ENCODE measurements around the gene PGPEP1. TPM values are rescaled to one million over a fixed set of nuclear protein-coding genes. Genes with fewer than 3 reads are reported as not detected.

PGPEP1 gene, protein sequence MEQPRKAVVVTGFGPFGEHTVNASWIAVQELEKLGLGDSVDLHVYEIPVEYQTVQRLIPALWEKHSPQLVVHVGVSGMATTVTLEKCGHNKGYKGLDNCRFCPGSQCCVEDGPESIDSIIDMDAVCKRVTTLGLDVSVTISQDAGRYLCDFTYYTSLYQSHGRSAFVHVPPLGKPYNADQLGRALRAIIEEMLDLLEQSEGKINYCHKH
- 10 to 100 TPM; 38.3 to 47.2 TPM for total RNA-seq

DNA sequence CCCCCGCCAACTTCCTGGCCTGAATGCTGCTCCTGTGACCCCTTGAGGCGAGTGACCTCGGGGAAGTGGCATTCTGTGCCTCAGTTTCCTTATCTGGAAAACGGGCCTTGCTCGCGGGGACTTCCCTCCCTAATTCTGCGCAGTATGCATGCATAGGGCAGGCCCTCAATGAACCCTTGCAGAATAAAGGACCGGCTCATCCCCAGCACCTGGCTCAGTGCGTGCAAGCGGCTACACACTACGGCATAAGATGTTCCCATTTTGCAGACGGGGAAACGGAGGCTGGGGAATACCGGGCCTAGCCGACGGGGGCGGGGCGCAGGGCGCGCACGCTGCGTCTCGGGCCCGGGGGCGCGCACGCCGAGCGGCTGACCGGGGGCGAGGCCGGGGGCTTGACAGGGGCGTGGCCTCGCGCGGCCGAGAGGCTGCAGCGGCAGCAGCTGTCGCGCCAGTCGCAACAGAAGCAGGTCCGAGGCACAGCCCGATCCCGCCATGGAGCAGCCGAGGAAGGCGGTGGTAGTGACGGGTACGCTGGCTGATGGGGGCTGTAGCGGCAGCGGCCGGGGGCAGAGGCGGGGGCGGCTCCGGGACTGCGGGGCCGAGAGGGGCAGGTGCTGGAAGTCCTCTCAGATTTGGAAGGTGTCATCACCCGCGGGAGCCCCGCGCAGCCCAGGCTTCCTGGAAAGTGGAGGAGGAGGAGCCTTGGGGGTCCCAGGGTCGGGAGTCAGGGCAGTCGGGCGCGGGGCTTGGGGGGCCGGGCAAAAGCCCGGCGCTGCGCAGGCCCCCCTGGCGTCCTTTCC lies at the start of gene PGPEP1:
Gene PGPEP1, plus strand, starts transcription at position 409 of the 800 bp plus-strand sequence. Its CDS starts 84 bp downstream, at position 493.
- peaks cover 0 to 5% of the 10 kb centered on the region in 2 donors for H3K36me3 Mint-ChIP-seq
- DNase-seq (ENCODE audit: low spot score in 2 of 2) (peak; percentile 81 to 83), ATAC-seq (peak; percentile 73 to 74)
- no peaks in the 10 kb centered on the region for H3K9me3 Mint-ChIP-seq
- H3K27ac Mint-ChIP-seq: peak within 1 kb of the TSS; percentile 41 to 81

DNA sequence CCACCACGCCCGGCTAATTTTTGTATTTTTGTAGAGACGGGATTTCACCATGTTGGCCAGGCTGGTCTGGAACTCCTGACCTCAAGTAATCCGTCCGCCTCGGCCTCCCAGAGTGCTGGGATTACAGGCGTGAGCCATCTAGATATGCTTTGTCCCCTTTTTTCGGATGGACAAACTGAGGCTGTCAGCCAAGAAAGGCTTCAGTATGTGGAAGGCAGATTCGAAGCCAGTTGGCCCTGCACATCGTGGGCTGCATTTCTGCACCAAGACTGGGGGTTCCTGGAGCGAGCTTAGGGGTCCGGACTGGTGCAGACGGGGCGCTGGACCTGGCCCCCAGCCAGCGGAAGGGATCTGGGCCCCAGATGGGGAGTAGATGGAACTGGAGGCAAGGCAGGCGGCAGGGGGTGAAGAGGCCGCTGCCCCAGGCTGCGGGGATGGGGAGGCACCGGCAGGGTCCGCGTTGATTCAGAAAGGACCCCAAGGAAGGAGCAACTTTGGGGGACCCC lies 49.3 kb upstream of the PGPEP1 start:
- peaks cover 3 to 5% of the 10 kb centered on the region in 2 donors for H3K9me3 Mint-ChIP-seq
- peaks cover 9 to 12% of the 10 kb centered on the region in 2 donors for H3K36me3 Mint-ChIP-seq
- H3K27ac Mint-ChIP-seq: peak overlapping the region; percentile 94 to 98
- ATAC-seq: no peak
- DNase-seq (ENCODE audit: low spot score in 2 of 2): no peak

DNA sequence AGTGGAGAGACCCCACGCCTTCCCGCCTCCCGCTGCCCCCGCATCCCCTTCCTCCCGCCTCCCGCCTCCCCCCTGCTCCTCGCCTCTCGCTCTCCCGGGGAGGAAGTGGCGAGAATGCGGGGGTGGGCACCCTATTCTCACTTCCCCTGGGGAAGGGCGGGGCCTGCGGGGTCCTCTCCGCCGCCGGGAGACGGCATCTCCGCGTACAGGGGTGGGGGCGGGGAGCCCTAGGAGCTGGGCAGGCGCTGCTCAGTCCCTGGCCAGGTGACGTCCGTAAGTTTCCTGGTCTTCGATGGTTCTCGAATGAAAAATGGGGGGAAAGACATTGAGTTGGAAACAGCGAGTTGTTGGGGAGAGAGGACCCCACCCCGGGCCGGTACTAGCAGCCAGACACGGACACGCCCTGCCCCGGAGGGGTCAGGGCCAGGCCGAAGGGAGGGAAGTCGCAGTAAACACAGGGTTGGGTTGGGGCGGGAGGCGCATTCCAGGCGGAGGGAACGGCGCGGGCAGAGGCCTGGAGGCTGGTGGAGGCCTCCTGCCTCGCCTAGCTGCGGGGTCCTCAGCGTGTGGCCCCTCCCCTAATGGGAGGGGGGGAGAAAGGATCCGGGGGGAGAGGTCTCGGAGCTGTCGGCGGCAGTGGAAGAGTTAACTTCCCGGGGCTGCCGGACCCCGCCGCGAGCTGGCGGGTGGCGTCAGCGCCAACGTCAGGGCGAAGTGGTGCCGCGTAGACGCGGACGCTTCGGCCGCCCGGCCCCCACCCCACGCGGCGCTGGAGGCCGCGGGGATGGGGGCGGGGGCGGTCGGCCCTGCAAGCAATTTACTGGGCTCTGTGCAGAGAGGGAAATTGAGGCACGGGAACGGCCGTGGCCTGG lies 48.6 kb upstream of the PGPEP1 start:
- peaks cover 7 to 11% of the 10 kb centered on the region in 2 donors for H3K9me3 Mint-ChIP-seq
- H3K27ac Mint-ChIP-seq: peak overlapping the region; percentile 97 to 98
- peaks cover 11 to 12% of the 10 kb centered on the region in 2 donors for H3K36me3 Mint-ChIP-seq
- peak; percentile 79 to 88 for DNase-seq (ENCODE audit: low spot score in 2 of 2)
- ATAC-seq: peak; percentile 10 to 46

DNA sequence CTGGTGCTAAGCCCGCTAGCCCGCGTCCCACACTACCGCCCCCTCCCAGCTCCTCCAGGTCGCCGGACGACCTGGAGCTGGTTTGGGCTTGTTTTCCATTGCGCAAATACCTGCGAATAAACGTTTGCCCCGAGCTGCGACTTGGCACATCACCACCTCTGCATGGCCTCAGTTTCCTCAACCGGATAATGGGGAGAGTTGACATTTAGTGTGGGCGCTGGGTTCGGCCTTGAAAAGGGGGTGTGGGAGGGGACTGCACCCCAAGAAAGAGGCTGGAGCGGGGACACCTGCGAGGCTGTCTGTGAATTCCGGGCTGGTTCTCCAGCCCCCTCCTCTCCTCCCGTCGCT lies 48.0 kb upstream of the PGPEP1 start:
- no peak for ATAC-seq
- peak overlapping the region in 1 of 2 donors; percentile 98 for H3K27ac Mint-ChIP-seq

DNA sequence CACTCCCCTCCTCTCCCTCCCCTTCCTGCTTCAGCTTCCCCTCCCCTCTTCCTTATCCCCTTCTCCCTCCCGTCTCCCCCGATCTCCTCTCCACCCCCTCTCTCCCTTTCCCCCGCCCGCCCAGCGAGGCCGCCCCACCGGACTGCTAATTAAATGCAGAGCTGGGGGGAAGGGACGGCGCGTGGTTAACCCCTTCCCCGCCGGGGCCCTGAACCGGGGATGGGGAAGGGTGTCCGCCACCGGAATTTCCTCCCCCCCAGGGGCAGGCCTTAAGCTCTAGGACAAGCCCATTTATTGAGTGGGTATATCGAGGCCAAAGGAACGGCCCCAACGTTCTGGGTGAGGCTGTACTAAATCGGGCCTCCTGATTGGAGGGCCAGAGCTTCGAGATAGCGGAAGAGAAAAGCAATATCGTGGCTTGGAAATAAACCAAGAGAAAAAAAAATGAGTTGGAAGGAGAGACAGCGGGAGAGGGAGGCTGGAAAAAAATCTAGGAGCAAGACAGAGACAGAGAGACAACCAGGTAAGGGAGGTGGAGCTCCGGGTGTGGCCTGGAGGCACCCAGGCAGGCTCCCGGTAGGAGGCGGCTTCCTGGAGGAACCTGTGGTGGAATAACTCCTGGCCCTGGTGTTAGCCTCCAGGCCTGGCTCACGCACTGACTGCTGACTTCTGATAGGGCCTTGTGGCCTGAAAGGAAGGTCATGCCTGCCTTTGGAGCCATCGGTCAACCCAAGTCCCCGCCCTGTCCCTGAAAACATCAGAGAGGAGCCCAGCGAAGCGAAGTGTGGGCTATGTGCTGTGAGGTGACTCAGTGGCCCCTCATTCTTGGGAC lies 47.4 kb upstream of the PGPEP1 start:
- ATAC-seq: peak; percentile 18 to 46
- H3K9me3 Mint-ChIP-seq: peaks cover 7 to 11% of the 10 kb centered on the region in 2 donors

More for the DNA sequence above, 48.0 kb upstream of the PGPEP1 start:
- Mint-ChIP-seq H3K9me3 (peaks cover 7 to 11% of the 10 kb centered on the region in 2 donors), H3K36me3 (peaks cover 11 to 12% of the 10 kb centered on the region in 2 donors)
- peak; percentile 27 to 77 for DNase-seq (ENCODE audit: low spot score in 2 of 2)

DNA sequence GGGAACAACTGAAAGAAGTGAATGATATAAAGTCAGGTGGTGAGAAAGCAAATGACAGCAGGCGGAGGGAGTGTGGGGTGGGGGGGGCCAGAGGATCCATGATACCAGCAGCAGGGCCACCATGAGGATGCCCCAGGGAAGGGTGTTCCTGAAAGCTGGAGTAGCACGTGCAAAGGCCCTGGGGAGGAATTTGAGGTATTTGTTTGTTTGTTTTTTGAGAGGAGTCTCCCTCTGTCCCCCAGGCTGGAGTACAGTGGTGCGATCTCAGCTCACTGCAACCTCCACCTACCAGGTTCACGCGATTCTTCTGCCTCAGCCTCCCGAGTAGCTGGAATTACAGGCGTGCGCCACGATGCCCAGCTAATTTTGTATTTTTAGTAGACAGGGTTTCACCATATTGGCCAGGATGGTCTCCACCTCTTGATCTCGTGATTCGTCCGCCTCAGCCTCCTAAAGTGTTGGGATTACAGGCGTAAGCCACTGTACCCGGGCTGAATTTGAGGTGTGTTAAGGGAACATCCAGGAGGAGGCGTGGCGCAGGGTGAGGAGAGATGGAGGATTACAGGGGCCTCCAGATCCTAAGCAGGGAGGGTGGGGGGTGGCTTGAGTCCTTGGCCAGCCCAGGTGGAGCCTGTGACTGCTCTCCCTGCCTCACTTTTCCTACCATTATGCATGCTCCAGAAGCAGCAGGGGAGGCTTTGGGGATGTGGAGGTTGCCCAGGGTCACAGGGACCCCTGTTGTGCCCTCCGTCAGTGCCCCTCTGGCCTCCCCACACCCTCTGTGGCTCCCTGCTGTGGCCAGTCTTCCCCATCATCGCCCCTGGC lies 46.5 kb upstream of the PGPEP1 start:
- peak overlapping the region; percentile 97 to 98 for H3K27ac Mint-ChIP-seq
- DNase-seq (ENCODE audit: low spot score in 2 of 2) (no peak), ATAC-seq (no peak)
- H3K36me3 Mint-ChIP-seq: peaks cover 11 to 12% of the 10 kb centered on the region in 2 donors
- peaks cover 7 to 11% of the 10 kb centered on the region in 2 donors for H3K9me3 Mint-ChIP-seq

More for the DNA sequence above, 47.4 kb upstream of the PGPEP1 start:
- Mint-ChIP-seq H3K27ac (peak overlapping the region; percentile 84 to 98), H3K36me3 (peaks cover 11 to 12% of the 10 kb centered on the region in 2 donors)
- peak; percentile 58 to 83 for DNase-seq (ENCODE audit: low spot score in 2 of 2)

DNA sequence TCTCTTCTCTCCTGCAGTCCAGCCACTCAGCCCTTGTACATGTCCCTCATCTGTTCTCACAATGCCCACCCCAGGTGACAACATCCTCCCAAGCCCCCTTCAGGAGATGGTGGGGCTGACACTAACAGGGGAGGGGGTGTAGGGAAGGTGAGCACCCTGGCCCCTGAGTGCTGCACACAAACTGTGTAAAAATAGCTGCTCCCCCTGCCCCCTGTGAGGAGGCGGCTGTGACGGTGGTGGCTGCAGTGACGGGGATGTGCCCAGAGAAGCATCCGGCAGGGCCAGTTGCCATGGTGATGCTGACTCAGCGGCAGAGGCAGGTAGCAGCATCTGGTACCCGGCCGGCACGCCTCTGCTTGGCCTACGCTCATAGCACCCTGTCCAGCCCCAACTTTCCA lies 45.9 kb upstream of the PGPEP1 start:
- DNase-seq (ENCODE audit: low spot score in 2 of 2) (peak; percentile 90 to 92), ATAC-seq (peak; percentile 46 to 48)
- Mint-ChIP-seq H3K27ac (peak overlapping the region; percentile 97 to 98), H3K36me3 (peaks cover 11 to 12% of the 10 kb centered on the region in 2 donors), H3K9me3 (peaks cover 7 to 11% of the 10 kb centered on the region in 2 donors)

DNA sequence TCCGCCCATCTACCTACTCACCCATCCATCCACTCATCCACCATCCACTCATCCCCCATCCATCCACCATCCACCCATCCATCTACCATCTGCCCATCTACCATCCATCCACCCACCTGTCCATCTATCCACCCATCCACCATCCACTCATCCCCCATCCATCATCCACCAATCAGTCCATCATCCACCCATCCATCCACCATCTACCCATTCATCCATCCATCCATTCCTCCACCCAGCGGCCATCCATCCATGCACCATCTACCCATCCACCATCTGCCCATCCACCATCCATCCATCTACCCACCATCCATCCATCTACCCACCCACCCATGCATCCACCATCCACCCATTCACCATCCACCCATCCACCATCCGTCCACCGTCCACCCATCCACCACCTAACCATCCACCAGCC lies 45.4 kb upstream of the PGPEP1 start:
- Mint-ChIP-seq H3K36me3 (peaks cover 11 to 12% of the 10 kb centered on the region in 2 donors), H3K27ac (peak overlapping the region in 1 of 2 donors; percentile 98), H3K9me3 (peaks cover 7 to 11% of the 10 kb centered on the region in 2 donors)
- no peak for DNase-seq (ENCODE audit: low spot score in 2 of 2)
- ATAC-seq: no peak

DNA sequence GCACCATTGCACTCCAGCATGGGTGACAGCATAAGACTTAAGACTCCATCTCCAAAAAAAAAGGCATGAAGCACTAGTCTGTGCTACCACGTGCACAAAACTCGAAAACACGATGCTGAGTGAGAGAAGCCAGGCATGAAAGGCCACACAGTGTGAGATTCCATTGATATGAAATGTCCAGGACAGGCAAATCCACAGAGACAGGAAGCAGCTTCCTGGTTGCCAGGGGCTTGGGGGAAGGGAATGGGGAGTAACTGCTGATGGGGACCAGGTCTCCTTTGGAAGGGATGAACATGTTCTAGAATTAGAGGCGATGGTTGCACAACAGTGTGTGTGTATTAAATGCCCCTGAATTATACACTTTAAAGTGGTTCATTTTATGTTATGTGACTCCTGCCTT lies 43.1 kb upstream of the PGPEP1 start:
- ATAC-seq (no peak), DNase-seq (ENCODE audit: low spot score in 2 of 2) (no peak)
- Mint-ChIP-seq H3K9me3 (peaks cover 7 to 11% of the 10 kb centered on the region in 2 donors), H3K36me3 (peaks cover 11 to 12% of the 10 kb centered on the region in 2 donors), H3K27ac (no peak overlapping the region)

DNA sequence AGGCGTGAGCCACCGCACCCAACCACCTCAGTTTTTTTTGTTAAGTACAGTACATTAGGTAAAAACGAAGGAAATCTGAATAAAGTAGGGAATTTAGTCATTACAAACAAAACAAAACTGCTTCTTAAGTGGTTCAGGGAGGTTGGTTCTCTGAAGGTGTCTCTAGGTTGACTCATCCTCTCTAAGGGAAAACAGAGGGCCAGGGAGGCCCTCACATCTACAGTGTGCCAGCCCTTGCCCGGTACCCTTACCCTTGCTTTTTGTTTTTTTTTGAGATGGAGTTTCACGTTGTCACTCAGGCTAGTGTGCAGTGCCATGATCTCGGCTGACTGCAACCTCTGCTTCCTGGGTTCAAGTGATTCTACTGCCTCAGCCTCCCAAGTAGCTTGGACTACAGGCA lies 41.8 kb upstream of the PGPEP1 start:
- H3K9me3 Mint-ChIP-seq: peaks cover 7 to 11% of the 10 kb centered on the region in 2 donors
- peak overlapping the region; percentile 81 to 85 for H3K27ac Mint-ChIP-seq
- peaks cover 11 to 13% of the 10 kb centered on the region in 2 donors for H3K36me3 Mint-ChIP-seq
- DNase-seq (ENCODE audit: low spot score in 2 of 2) (no peak), ATAC-seq (peak; percentile 71 to 80)

DNA sequence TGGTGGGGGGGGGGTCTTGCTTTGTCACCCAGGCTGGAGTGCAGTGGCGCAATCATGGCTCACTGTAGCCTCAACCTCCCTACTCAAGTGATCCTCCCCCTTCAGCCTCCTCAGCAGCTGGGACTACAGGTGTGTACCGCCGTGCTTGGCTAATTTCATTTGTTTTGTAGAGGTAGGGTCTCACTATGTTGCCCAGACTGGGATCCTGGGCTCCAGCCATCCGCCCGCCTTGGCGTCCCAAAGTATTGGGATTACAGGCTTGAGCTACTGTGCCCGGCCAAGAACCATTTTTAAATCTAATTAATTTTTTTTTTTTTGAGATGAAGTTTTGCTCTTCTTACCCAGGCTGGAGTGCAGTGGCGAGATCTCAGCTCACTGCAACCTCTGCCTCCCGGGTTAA lies 40.7 kb upstream of the PGPEP1 start:
- peaks cover 7 to 11% of the 10 kb centered on the region in 2 donors for H3K9me3 Mint-ChIP-seq
- DNase-seq (ENCODE audit: low spot score in 2 of 2): no peak
- H3K27ac Mint-ChIP-seq: peak overlapping the region in 1 of 2 donors; percentile 85
- H3K36me3 Mint-ChIP-seq: peaks cover 17 to 21% of the 10 kb centered on the region in 2 donors
- no peak for ATAC-seq

DNA sequence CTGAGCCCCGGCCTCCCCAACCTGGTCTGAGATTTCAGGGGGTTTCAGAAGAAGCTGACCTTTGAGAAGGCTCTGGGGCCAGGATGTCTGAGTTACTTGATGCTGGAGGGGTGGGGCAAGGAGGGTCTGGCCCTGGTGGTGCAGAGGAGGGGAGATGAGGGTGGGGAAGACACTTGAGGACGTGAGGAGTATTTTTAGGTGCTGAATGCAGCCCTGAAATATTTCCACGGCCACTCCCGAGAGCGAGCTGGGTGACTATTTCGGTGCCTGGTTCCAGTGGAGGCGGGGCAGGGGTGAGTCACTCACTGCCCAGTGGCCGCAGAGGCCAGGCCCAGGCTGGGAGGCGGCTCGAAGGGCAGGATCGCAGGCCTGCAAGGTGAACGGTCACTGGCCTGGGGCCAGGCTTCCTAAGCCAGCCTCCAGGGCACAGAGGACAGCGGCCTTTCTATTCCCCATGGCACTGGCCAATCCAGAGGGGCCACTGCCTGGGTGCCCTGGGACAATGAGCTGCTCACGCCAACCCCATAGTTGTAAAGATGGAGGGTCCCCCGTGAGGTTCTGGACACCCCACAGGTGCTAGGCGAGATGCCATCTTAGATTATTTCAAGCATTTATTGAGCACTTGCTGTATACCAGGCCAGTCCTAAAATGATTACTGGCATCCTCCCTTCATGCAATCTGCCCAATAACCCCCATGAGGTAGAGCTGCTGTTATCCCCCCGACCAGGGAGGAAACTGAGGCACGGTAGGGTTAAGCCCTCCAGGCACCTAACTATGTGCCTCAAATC lies 39.3 kb upstream of the PGPEP1 start:
- DNase-seq (ENCODE audit: low spot score in 2 of 2) (no peak), ATAC-seq (no peak)
- Mint-ChIP-seq H3K27ac (peak overlapping the region in 1 of 2 donors; percentile 76), H3K9me3 (peaks cover 2 to 7% of the 10 kb centered on the region in 2 donors), H3K36me3 (peaks cover 23 to 26% of the 10 kb centered on the region in 2 donors)

DNA sequence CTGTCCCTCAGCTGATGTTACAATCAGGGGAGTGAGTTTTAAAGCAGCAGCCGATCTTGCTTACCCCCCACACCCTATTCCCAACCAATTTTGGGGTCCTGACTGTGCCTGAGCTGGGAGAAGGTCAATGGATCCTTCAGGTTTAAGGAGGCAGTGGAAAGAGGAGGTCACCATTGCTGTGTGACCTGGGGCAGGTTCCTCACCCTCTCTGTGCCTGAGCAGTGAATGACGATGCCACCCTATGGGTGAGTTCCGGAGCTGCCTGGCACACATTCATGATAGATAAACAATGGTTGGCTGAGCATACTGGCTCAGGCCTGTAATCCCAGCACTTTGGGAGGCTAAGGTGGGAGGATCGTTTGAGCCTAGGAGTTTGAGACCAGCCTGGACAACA lies 38.7 kb upstream of the PGPEP1 start:
- ATAC-seq: no peak
- Mint-ChIP-seq H3K27ac (peak overlapping the region; percentile 76 to 81), H3K9me3 (peaks cover 0 to under 1% of the 10 kb centered on the region in 2 donors), H3K36me3 (peaks cover 20 to 26% of the 10 kb centered on the region in 2 donors)
- no peak for DNase-seq (ENCODE audit: low spot score in 2 of 2)

DNA sequence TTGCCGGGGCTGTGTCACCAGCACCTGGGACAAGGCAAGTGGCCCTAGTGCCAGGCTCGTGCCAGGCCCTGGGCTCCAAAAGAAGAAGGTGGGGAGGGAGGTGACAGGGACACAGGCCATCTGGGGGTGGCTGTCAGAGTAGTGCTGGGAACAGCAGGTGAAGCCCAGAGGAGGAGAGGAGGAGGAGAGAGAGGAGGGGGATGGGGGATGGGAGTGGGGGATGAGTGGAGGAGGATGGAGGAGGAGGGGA lies 36.3 kb upstream of the PGPEP1 start:
- Mint-ChIP-seq H3K36me3 (peaks cover 26 to 27% of the 10 kb centered on the region in 2 donors), H3K27ac (peak overlapping the region; percentile 81 to 99), H3K9me3 (no peaks in the 10 kb centered on the region)
- peak in 1 of 2 donors; percentile 23 for ATAC-seq
- DNase-seq (ENCODE audit: low spot score in 2 of 2): no peak
